OCI-LY3 (cell line): Measurements from ENCODE around the gene BEST1.

ENCODE experiments used
- CTCF ChIP-seq: fragments of 200-600, 300-600 bp; sonication (generic); IDR thresholded peaks from 2 replicates; pipeline ENCODE4 v1.5.1; 2014; ENCODE audit warnings: antibody characterized with exemption, low read length, low read depth
- EZH2phosphoT487 ChIP-seq: fragments of 200-600 bp; shearing (Covaris generic); IDR thresholded peaks from 2 replicates; pipeline ENCODE4 v1.6.1; 2018; ENCODE audit warnings: antibody characterized with exemption, mixed run types, low read depth

- TF ChIP-seq CTCF (no peak), EZH2phosphoT487 (no peak)
Observed at GRCh38 chr11:61959114-61959513, 9.0 kb downstream of the BEST1 start.
